Upper lobe of left lung (tissue), 4 donors: Measurements from ENCODE around the gene GFOD1.

Experiments used
- CTCF ChIP-seq, 6 experiments: fragments of 450-650 bp in 4 of 6; fragments of 200-600 bp in 2 of 6; sonication (generic) in 2 of 6; IDR thresholded peaks; one replicate each; pipeline ENCODE4 v1.5.1; 2016 to 2019; ENCODE audit warnings: antibody characterized with exemption in 6 of 6
- EP300 ChIP-seq, 4 donors: sonication (generic); formaldehyde crosslinking; IDR thresholded peaks; one replicate each; pipeline ENCODE4 v1.5.1; 2017; ENCODE audit warnings: antibody characterized with exemption in 4 of 4, control low read depth in 2 of 4
- POLR2A ChIP-seq, 4 donors: fragments of 450-650 bp; IDR thresholded peaks; one replicate each; pipeline ENCODE4 v1.5.1; 2016 to 2017; ENCODE audit warnings: antibody characterized with exemption in 4 of 4, mild to moderate bottlenecking in 2 of 4
- POLR2AphosphoS5 ChIP-seq, 2 donors: sonication (generic); formaldehyde crosslinking; IDR thresholded peaks; one replicate each; pipeline ENCODE4 v1.5.1; 2017; ENCODE audit warnings: antibody characterized with exemption in 2 of 2

- TF ChIP-seq CTCF (IDR thresholded peaks at IDR 0.05): no peak
- TF ChIP-seq POLR2AphosphoS5 (IDR thresholded peaks at IDR 0.05): no peak
- TF ChIP-seq POLR2A (IDR thresholded peaks at IDR 0.05): no peak
- TF ChIP-seq EP300 (IDR thresholded peaks at IDR 0.05): no peak
These were observed 47.8 kb downstream of the GFOD1 start for GRCh38 chr6:13439644-13440043.
